K562 (cell line): ENCODE data around the gene OR8U1. TPM values are rescaled to one million over a fixed set of nuclear protein-coding genes. Genes with fewer than 3 reads are reported as not detected.

Experiments used
- ATAC-seq: fragments of 200-7000 bp; cut with Tn5 transposase; 3 replicates; pipeline ENCODE4 v1.9.1; 2020; ENCODE audit warnings: moderate library complexity
- BruUV-seq: library from RNA; stranded (reverse); fragments of 400-500 nt; replicated peaks from 2 replicates; lab custom pipeline; 2021; lab: Mats Ljungman, UMichigan
- CTCF ChIA-PET: fragments of 300-600 bp; formaldehyde crosslinking; extraction: SDS; loops from one replicate; lab custom pipeline; 2021; ENCODE audit warnings: low intra/inter-chr PET ratio; lab: Yijun Ruan, JAX
- POLR2A ChIA-PET: fragments of 300-600, 350-650 bp; sonication (Branson Sonifier 250); formaldehyde crosslinking; extraction: SDS; loops from one replicate; lab custom pipeline; 2021; ENCODE audit warnings: antibody characterized with exemption, inconsistent platforms; lab: Yijun Ruan, JAX
- DNase-seq, 4 experiments: peaks; one replicate each; pipeline versions ENCODE4 v3.0.0 to v3.0.0-alpha.2; 2011 to 2018; ENCODE audit warnings: low spot score in 3 of 4, mixed read lengths in 3 of 4; ENCODE audit errors: extremely low read depth in 1 of 4
- FAIRE-seq: peaks from 2 replicates; lab custom pipeline; 2011; peaks lifted over from hg19 to GRCh38; lab: Jason Lieb, UNC
- H2AFZ ChIP-seq: 2 replicates; pipeline ENCODE4 v1.6.0; 2011; ENCODE audit warnings: low read depth, low read length, control low read depth, inconsistent platforms
- H3K27ac ChIP-seq: fragments of 200-600 bp; 3 replicates; pipeline ENCODE4 v1.8.0; 2011; ENCODE audit warnings: low read depth, mild to moderate bottlenecking, control low read depth, inconsistent platforms, low read length, moderate library complexity, mixed read lengths; ENCODE audit errors: extremely low read depth
- H3K27me3 ChIP-seq, 2 experiments: fragments of 300-600 bp in 1 of 2; 2 replicates in 1 of 2; 3 replicates in 1 of 2; pipeline versions ENCODE4 v1.6.0 to v1.8.0; 2011; ENCODE audit warnings: inconsistent platforms in 2 of 2, low read length in 2 of 2, mild to moderate bottlenecking in 1 of 2, mixed read lengths in 1 of 2, moderate library complexity in 1 of 2; ENCODE audit not compliant: control insufficient read depth in 2 of 2, insufficient read depth in 2 of 2
- H3K36me3 ChIP-seq: fragments of 300-600 bp; 3 replicates; pipeline ENCODE4 v1.8.0; 2011; ENCODE audit warnings: mild to moderate bottlenecking, low read length, inconsistent platforms; ENCODE audit not compliant: control insufficient read depth, insufficient read depth
- H3K4me1 ChIP-seq, 2 experiments: fragments of 200-600 bp in 1 of 2; replicated peaks in 1 of 2; 2 replicates in 1 of 2; 3 replicates in 1 of 2; pipeline versions ENCODE4 v1.5.1 to v1.8.0; 2011; ENCODE audit warnings: inconsistent platforms in 2 of 2, low read length in 2 of 2, mild to moderate bottlenecking in 1 of 2, mixed read lengths in 1 of 2, moderate library complexity in 1 of 2; ENCODE audit not compliant: control insufficient read depth in 2 of 2, insufficient read depth in 2 of 2
- H3K4me2 ChIP-seq: 2 replicates; pipeline ENCODE4 v1.6.1; 2011; ENCODE audit warnings: low read length, control low read depth, inconsistent platforms, mixed read lengths; ENCODE audit not compliant: insufficient read depth
- H3K4me3 ChIP-seq: fragments of 200-600 bp; sonication (generic), shearing (Covaris generic); 2 replicates; pipeline ENCODE4 v1.5.1; 2016; ENCODE audit warnings: control low read depth, inconsistent platforms
- H3K79me2 ChIP-seq: fragments of 200-600 bp; 3 replicates; pipeline ENCODE4 v1.8.0; 2011; ENCODE audit warnings: low read length, inconsistent platforms; ENCODE audit not compliant: control insufficient read depth, insufficient read depth
- H3K9ac ChIP-seq, 2 experiments: 2 replicates each; pipeline versions ENCODE4 v1.6.0 to v1.6.1; 2011; ENCODE audit warnings: low read depth in 2 of 2, low read length in 2 of 2, control low read depth in 1 of 2, inconsistent platforms in 1 of 2, mild to moderate bottlenecking in 1 of 2, mixed read lengths in 1 of 2; ENCODE audit not compliant: insufficient read depth in 1 of 2
- H3K9me1 ChIP-seq: one replicate; pipeline ENCODE4 v1.6.0; 2011; ENCODE audit warnings: inconsistent platforms, mild to moderate bottlenecking, low read length, moderate library complexity; ENCODE audit not compliant: control insufficient read depth, insufficient read depth
- H3K9me3 ChIP-seq: replicated peaks from 2 replicates; pipeline ENCODE4 v1.5.1; 2011; ENCODE audit warnings: low read depth, low read length, inconsistent platforms; ENCODE audit not compliant: control insufficient read depth, insufficient read depth
- H4K20me1 ChIP-seq: replicated peaks from 2 replicates; pipeline ENCODE4 v1.6.1; 2011; ENCODE audit warnings: low read length, inconsistent platforms, mixed read lengths; ENCODE audit not compliant: control insufficient read depth, insufficient read depth
- ARID1B ChIP-seq: fragments of 450-650 bp; IDR thresholded peaks from 2 replicates; pipeline ENCODE4 v1.6.1; 2016; ENCODE audit warnings: antibody characterized with exemption, mild to moderate bottlenecking, inconsistent platforms
- GTF2F1 ChIP-seq: IDR thresholded peaks from 2 replicates; pipeline ENCODE4 v1.6.1; 2011; ENCODE audit warnings: low read depth, low read length, improper control_type of control experiment
- HNRNPUL1 ChIP-seq: fragments of 200-400 bp; formaldehyde crosslinking; IDR thresholded peaks from 2 replicates; pipeline ENCODE4 v1.6.1; 2017; ENCODE audit warnings: low read length
- MCM7 ChIP-seq, 2 experiments: fragments of 450-650 bp; IDR thresholded peaks; 2 replicates each; pipeline ENCODE4 v1.6.1; 2016 to 2018
- ZNF232 ChIP-seq: sonication (generic); formaldehyde crosslinking; IDR thresholded peaks from 2 replicates; pipeline ENCODE4 v1.8.0; 2022; ENCODE audit warnings: mild to moderate bottlenecking, missing genetic modification reagents
- ZNF717 ChIP-seq: fragments of 250-450 bp; sonication (Bioruptor Pico); IDR thresholded peaks from 2 replicates; pipeline ENCODE4 v1.5.0; 2021
- WGBS: fragments of 100-300 bp; shearing (Covaris generic); methylation state at CpG from one replicate; pipeline ENCODE4 v1.1.6; 2016; ENCODE audit warnings: low coverage, mixed read lengths; ENCODE audit not compliant: insufficient coverage; ENCODE audit errors: missing lambda C conversion rate; 5-methylcytosine and 5-hydroxymethylcytosine counted together
- in situ Hi-C: fragments of 300-500 bp; cut with MboI; formaldehyde crosslinking; loops from 4 replicates; pipeline ENCODE4 v1.15.0; 2018; ENCODE audit warnings: inconsistent platforms, mixed read lengths
- intact Hi-C: fragments of 100-400 bp; cut with micrococcal nuclease; formaldehyde crosslinking; loops from 2 replicates; pipeline ENCODE4 v1.14.2; 2022
- polyA plus RNA-seq, 8 experiments: library from polyadenylated mRNA; depleted of rRNA in 4 of 8; stranded (reverse) in 5 of 8; unstranded in 3 of 8; fragments of >200 nt; fragmentation: Nextera tagmentation in 2 of 8; fragmentation: Illumina TruSeq in 1 of 8; extraction: Ambion mirVana in 2 of 8; extraction: Trizol in 1 of 8; gene quantifications; 2 replicates each; pipeline versions ENCODE4 v1.2.1 to v1.2.3, GENCODE V29; 2011 to 2014; ENCODE audit warnings: inconsistent platforms in 1 of 8, missing spikeins in 1 of 8
- total RNA-seq, 7 experiments: library from RNA; depleted of rRNA in 6 of 7; stranded (reverse); fragments of >200 nt in 6 of 7; fragmentation: Illumina TruSeq in 2 of 7; extraction: Trizol in 2 of 7; gene quantifications; 2 replicates each; pipeline versions ENCODE4 v1.2.1 to v1.2.3, GENCODE V29; 2011 to 2021; ENCODE audit warnings: low replicate concordance in 1 of 7
- TF ChIP-seq, protein P1 (sequence below), 3 experiments: IDR thresholded peaks in 2 of 3; conservative IDR thresholded peaks in 1 of 3; 2 replicates each; pipeline ENCODE4 v1.5.1; 2011 to 2012; ENCODE audit warnings: low read length in 3 of 3, mild to moderate bottlenecking in 3 of 3, control low read depth in 2 of 3, improper control_type of control experiment in 1 of 3, inconsistent platforms in 1 of 3, low read depth in 1 of 3, mixed read lengths in 1 of 3, moderate library complexity in 1 of 3; ENCODE audit not compliant: insufficient read depth in 2 of 3

The OR8U1 gene
- total and polyA plus RNA-seq, 9 of the 15 experiments (the other 6 are each of a cell fraction or from before 2014, with no cell fraction given), result not detected

GRCh38 chr11:56394381-56394780 lies 19.0 kb downstream of the OR8U1 start:
- in situ Hi-C loops, result no loop called here
- Histone ChIP-seq H4K20me1 (no peaks in the 10 kb centered on the region), H3K9me3 (no peaks in the 10 kb centered on the region), H3K36me3 (no peaks in the 10 kb centered on the region), H3K27me3 (no peaks in the 10 kb centered on the region), H2AFZ (no peak overlapping the region), H3K4me1 (no peaks in the 10 kb centered on the region), H3K9me1 (no peaks in the 10 kb centered on the region), H3K27ac (no peak overlapping the region), H3K4me2 (no peak overlapping the region), H3K9ac (no peak overlapping the region), H3K79me2 (no peaks in the 10 kb centered on the region), H3K4me3 (no peak overlapping the region)
- intact Hi-C loops, result no loop called here
- no TSS peak for BruUV-seq
- DNase-seq (no peak), FAIRE-seq (no peak), ATAC-seq (no peak)
- WGBS, result 0% methylated on average over 3 of the region's 3 CpGs
- TF ChIP-seq ARID1B (no peak), ZNF232 (CRISPR knock-in tag) (no peak), ZNF717 (CRISPR knock-in tag) (no peak), HNRNPUL1 (no peak), GTF2F1 (no peak), MCM7 (IDR thresholded peaks at IDR 0.05) (no peak)
- TF ChIP-seq, protein P1, sequence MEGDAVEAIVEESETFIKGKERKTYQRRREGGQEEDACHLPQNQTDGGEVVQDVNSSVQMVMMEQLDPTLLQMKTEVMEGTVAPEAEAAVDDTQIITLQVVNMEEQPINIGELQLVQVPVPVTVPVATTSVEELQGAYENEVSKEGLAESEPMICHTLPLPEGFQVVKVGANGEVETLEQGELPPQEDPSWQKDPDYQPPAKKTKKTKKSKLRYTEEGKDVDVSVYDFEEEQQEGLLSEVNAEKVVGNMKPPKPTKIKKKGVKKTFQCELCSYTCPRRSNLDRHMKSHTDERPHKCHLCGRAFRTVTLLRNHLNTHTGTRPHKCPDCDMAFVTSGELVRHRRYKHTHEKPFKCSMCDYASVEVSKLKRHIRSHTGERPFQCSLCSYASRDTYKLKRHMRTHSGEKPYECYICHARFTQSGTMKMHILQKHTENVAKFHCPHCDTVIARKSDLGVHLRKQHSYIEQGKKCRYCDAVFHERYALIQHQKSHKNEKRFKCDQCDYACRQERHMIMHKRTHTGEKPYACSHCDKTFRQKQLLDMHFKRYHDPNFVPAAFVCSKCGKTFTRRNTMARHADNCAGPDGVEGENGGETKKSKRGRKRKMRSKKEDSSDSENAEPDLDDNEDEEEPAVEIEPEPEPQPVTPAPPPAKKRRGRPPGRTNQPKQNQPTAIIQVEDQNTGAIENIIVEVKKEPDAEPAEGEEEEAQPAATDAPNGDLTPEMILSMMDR (IDR thresholded peaks at IDR 0.05 in 2 of 3, conservative IDR thresholded peaks at IDR 0.05 in 1 of 3; ENCODE audit: insufficient read depth in 2 of 3, low read depth in 1 of 3, low read length in 3 of 3), result no peak
- POLR2A ChIA-PET, result no interaction called here
- CTCF ChIA-PET, result no interaction called here
